ENCODE results near the gene SEPTIN2.
A peak's percentile ranks its signal among the peaks of the same experiment; 100 is the strongest.
"Not testable (repeated sequence)": the region's sequence is repeated elsewhere in the genome, so short reads cannot be mapped to it uniquely, and the experiment has no call there.

Gene SEPTIN2

DNA sequence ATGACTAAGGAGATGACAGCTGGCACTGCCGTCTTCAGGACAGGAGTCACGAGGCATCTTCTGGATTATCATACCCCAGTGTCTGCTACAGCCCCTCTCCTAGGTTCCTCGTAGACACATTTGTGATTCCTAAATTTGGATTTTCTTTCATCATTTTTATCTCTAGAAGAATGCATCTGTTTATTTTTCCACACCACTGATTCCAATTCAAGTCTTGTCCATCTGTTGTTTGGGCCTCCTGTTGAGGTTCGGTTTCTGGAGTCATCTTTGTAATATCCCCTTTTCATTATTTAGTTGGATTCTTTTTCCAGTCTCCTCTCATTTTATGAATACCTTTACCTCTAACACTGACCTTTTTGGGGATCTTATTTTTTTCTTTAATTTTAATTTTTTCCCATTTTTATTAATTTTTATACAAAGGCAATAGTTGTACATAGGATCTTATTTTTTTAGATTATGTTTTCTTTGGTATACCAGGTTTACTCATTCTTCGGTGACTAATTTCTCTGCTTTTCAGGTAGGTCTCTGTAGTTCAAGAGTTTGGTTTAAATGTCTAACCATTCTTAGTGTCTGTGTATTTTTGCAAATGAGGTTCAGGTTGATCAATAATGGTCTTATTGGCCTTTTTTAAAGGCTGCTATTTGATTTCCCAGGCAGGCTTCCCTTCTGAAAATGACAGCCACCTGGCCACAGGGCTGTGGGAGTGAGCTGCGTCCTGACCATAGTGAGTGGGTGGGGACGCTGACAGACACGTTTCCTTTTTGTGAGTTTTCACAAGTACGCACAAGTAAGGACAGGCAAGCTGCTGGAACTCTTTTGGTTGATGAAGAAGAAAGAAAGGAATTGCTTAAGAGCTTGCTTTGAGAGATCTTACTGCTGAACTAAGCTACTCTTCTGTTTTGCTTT, 74.8 kb downstream of the SEPTIN2 start:
- DNase-seq: no peak

GRCh38 chr2:241391892-241392665, 76.4 kb downstream of the SEPTIN2 start:
- peak; percentile 38 for DNase-seq

GRCh38 chr2:241392753-241393152, 77.0 kb downstream of the SEPTIN2 start:
- DNase-seq: not testable (repeated sequence)

- DNase-seq: no peak
These were observed 77.9 kb downstream of the SEPTIN2 start for GRCh38 chr2:241393524-241394196.

- DNase-seq: not testable (repeated sequence)
These were observed 81.1 kb downstream of the SEPTIN2 start for GRCh38 chr2:241396809-241397208.

GRCh38 chr2:241399941-241400922, 84.5 kb downstream of the SEPTIN2 start:
- no peak for DNase-seq
